GM18508 (cell line): ENCODE results near the gene CCL14.
"Not testable (repeated sequence)": the region's sequence is repeated elsewhere in the genome, so short reads cannot be mapped to it uniquely, and the experiment has no call there.

Experiments used
- ATAC-seq: cut with Tn5 transposase; IDR thresholded peaks from one replicate; pipeline ENCODE4 v1.9.1; 2021; ENCODE audit warnings: moderate number of reproducible peaks; ENCODE audit not compliant: insufficient read depth, unreplicated experiment

CCL14 gene

DNA sequence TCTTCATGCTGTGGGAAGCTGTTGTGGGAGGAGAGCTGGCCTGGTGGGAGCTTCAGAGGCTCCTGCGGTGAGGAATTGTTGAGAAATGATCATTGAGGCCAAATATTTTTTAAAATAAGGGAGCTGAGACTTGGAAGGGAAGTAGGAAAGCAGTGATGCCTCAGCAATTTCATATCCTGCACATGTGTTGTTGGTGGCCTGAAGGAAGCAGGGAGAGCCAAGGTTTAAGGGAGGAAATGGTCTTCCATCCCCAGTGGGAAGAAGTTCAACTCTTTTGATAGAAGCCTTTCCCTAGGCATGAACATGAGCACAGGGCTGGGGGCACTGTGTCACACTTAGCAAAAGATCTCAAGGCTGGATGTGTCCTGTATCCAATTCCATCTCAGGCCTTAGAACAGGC, at the start of gene CCL14:
Gene CCL14, minus strand, starts transcription at position 87 of the 400 bp plus-strand sequence. Its CDS starts 80 bp downstream, at position 7.
- no peak for ATAC-seq

DNA sequence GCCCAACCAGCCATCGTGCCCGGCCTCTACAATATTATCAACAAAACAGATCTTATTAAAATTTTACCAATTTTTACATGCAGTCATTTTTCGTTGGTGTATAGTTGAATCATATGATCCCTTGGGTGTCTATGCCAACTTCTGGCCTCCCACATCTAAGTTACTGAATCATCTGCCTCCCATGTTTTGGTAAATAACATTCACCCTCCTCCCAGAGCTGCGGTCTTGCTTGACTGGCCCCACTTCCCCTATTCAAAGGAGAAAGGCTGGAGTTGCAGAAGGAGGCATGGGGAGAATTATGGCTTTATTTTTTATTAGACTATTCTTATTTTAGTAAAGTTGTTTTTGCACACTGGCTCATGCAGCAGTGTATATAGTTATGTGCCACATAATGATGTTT, 49.7 kb upstream of the CCL14 start:
- ATAC-seq = no peak

DNA sequence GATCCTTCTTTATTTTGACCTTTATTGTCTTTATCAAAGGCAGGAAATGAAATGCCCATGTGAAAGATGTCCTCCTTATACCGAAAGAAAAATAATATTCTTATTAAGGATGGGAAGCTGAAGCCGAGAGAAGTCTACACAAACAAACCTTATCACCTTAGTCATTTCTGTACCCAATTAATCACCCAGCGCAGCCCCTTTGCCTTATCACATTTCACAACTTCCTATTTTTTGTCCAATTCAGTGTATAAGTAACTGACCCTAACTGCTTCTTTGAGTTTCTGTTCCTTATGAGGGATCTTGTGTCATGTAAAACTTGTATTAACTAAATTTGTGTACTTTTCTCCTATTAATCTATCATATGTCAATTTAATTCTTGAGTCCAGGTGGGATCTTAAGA, 47.6 kb upstream of the CCL14 start:
- no peak for ATAC-seq

DNA sequence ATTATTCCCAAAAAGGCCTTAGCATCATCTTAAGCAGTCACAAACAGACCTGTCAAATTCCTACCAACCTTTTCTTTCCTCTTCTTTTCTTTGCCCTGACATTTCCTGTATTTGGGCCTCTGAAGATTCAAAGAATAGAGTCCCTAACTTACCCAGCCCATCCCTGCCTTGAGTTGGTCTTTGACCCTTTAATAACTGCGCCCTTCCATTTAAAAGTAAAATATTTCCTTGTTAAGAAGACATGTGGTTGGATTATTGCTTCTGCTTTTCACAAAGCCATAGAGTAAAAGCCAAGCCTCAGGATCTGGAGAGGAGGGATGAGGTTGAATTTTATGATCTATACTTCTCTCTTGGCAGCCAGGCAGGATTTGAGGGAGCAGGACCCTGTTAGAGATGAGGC, 44.4 kb upstream of the CCL14 start:
- no peak for ATAC-seq

DNA sequence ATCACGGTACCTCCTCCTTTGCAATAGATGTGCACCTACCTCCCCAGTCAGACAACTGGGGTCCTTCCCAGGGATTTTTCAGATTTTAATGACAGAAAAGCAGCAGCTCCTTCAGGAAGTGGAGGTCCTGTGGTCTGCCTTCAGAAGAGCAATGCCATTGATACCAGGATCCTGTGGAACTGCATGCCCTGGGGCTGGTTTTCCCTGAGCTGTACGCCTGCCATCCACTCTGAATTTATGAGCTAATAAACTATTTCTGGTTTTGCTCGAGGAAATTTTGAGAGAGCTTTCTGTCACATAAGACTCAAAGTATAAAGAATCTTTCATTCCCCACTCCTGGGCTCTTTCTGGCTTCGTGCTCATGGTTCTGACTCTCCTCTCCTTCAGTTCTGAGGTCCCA, 41.2 kb upstream of the CCL14 start:
- ATAC-seq = no peak

DNA sequence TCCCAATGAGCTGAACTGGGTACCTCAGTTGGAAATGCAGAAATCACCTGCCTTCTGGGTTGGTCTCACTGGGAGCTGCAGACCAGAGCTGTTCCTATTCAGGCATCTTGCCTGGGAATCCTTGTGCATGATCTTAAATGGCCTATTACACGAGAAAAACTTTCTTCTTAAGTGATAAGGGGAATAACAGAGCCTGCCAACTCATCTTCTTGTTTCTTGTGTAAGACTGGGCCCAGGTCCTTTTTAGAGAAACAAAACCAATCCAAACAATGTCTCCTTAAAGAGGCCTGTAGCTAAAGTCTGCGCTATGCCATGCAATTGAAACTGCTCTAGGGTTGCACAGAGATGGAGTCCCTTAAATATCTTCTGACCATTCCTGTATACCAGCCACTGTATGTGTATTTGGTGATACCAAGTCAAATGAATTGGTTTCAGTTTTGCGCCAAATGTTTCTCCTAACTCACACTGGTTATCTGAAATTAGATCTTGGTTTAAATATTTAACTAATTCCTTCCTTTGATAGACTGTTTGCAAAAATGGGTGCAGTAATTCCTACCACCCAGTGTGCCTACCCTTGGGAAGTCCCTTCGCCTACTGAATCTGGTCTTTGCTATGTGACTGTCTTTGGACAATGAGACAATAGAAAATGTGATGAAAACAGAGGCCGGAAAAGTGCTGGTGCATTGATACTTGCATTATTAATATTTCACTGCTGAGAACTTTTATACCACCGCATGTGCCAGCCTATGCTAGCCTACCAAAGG, 37.8 kb upstream of the CCL14 start:
- no peak for ATAC-seq

DNA sequence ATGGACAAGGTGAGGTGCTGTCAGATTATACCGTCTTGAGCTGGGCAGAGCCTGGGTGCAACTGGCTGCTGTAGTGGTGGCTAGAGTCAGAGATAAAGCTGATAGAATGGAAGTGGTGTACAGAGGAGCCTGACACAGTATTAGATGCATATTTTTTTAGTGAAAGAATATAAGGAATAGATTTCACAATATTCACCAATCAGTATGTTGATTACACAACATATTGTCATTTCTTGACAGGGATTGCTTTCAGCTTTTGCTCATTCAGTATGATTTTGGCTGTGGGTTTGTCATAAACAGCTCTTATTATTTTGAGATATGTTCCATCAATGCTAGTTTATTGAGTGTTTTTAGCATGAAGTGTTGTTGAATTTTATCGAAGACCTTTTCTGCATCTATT, 32.9 kb upstream of the CCL14 start:
- ATAC-seq = no peak

DNA sequence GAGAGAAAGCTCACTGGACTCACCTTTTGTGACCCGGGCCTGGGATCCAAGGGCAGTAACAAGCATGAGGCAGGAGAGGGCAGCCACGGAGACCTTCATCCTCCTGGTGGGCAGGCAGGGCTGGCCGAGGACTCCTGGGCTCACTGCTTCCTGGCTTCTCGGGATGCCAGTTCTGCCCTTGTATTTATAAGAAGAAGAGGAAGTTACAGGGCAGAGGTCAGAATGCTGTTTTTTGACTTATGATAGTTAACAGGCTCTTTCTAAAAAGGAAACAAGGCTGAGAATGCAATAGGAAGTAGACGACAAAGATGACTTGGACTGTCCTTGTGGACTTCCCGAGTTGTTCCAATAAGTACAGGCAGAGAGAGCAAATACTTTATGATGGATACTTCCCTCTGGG, 31.3 kb upstream of the CCL14 start, which contains the start of gene CCL23:
Gene CCL23, minus strand, starts transcription at position 174 of the 400 bp plus-strand sequence. Its CDS starts 75 bp downstream, at position 99.
- ATAC-seq = no peak

DNA sequence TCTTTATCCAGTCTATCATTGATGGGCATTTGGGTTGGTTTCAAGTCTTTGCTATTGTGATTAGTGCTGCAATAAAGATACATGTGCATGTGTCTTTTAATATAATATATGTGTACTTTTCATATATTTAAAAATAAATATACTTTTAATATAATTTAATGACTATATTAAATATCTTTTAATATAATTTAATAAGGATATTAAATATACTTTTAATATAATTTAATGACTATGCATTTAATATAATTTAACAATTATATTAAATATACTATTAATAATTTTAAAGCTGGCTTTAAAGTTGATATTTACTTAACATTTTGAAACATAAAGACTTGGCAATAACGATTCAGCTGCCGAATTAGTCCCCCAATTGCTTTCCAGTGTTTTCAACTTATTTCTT, 30.0 kb upstream of the CCL14 start:
- ATAC-seq = no peak

DNA sequence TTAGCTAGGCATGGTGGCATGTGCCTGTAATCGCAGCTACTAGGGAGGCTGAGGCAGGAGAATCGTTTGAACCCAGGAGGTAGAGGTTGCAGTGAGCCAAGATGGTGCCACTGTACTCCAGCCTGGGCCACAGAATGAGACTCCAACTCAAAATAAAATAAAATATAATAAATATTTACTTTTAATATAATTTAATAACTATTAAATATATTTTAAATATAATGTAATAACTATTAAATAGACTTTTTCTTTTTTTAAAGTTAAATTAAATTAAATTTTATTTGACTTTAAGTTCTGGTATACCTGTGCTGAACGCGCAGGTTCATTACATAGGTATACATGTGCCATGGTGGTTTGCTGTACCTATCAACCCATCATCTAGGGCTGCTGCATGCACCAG, 29.4 kb upstream of the CCL14 start:
- ATAC-seq = not testable (repeated sequence)

DNA sequence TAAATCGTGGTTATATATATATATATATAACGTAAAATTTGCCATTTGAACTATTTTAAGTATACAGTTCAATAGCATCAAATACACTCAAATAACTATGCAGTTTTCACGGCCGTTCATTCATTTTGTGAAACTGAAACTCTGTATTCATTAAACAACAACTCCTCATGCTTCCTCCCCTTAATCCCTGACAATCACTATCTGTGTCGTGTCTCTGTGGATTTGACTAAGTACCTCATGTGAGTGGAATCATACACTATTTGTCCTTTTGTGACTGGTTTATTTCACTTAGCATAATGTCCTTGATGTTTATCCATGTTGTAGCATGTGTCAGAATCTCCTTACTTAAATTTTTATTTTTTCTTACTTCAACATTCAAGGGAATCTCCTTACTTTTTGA, 28.4 kb upstream of the CCL14 start:
- ATAC-seq = no peak

DNA sequence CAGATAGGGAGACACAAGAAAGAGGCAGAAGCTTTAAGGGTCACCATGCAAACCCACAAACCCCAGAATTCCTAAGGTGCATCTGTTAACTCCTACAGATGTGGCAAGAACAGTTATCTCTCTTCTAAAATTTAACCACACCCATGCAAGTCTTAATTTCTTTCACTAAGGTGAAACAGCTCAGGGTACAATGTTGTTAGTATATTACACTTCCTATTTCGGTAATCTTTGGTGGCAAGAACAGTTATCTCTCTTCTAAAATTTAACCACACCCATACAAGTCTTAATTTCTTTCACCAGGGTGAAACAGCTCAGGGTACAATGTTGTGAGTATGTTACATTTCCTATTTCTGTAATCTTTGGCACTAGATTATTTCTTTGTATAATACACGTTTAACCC, 24.7 kb upstream of the CCL14 start:
- no peak for ATAC-seq

DNA sequence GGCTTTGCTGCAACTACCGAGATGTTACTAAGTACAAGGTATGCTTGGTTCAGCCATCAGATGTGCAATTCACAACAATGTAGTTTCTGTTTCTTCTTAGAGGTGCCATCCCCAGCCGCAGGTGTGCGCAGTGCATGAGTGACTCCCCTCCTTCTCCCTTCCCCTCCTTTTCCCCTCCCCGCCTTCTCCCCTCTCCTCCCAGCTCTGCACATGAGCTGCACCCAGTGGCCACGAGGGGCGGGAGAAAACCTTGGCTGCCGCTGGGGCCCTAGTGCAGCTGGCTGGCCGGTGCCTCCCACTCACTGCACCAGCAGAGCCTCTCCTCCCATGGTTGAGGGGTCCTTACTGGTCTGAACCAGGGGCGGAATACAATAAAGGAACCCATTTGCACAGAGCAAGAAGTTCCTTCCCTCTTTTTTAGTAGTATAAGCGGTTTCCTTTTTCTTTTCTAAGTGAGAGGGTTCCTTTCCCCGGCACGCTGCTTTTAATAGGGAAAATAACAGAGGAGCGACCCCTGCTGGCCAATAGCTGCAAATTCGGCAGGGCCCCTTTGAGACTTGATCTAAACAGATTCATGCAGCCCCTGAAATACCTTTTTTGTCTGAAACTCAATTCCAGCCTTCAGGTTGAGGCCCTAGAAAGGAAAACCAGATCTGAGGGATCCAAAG, 22.6 kb upstream of the CCL14 start:
- ATAC-seq = no peak

DNA sequence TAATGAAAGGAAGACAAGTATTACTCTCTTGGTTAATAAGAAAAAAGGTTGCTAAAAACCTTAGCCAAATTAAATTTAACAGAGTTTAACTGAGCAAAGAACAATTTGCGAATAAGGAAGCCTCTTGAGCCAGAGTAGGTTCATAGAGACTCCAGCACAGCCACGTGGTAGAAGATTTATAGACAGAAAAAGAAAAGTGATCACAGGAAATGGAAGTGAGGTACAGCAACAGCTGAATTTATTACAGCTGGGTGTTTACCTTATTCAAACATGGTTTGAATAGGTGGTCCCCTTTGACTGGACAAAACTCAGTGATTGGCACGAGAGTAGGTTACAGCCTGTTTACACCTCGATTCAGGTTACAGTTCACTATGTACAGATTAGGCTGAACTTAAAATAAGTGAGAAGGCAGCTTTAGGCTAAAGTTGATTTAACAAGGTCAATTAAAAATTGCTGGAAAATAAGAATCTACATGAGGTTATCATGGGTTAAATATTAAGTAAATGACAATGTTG, 18.1 kb upstream of the CCL14 start:
- no peak for ATAC-seq

DNA sequence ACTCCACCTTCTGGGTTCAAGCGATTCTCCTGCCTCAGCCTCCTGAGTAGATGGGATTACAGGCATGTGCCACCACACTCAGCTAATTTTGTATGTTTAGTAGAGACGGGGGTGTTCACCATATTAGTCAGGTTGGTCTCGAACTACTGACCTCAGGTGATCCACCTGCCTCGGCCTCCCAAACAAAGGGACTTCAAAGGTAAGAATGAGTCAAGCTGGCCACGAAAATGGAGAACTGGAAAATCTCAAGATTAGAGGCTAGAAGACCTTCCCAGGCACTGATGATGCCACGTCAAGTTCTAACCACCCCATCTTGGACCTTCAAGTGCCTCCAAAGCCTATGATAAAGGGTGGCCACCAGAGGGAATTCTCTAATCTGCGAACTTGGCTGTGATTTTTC, 16.1 kb upstream of the CCL14 start:
- no peak for ATAC-seq

DNA sequence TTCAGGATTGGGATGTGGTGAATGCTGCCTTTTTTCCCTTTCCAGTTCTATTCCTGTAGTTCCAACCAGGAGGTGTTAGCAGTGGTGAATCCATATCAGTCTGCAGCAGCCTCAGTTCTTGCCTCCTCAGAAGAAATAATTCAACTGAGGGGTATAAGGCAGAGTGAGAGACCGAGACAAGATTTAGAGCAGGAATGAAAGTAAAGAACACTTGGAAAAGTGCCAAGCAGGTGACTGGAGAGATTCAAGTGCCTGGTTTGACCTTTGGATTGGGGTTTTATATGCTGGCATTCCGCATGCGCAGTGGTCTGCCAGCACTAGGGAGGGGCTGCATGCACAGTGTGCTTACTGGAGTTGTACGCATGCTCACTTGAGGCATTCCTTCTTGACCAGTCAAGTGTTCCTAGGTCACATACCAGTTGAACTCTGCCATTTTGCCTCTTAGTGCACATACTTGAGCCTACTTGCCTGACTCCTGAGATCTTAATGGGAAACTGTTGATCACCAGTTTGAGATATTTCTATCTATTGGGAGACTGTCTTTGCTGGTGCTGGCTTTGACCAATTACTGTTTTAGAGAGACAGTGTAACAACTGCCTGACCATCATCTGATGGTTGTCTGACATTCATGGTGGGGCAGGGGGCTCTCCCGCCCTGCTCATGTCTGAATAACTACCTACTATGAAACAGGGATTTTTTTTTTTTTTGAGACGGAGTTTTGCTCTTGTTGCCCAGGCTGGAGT, 15.5 kb upstream of the CCL14 start:
- ATAC-seq = no peak

DNA sequence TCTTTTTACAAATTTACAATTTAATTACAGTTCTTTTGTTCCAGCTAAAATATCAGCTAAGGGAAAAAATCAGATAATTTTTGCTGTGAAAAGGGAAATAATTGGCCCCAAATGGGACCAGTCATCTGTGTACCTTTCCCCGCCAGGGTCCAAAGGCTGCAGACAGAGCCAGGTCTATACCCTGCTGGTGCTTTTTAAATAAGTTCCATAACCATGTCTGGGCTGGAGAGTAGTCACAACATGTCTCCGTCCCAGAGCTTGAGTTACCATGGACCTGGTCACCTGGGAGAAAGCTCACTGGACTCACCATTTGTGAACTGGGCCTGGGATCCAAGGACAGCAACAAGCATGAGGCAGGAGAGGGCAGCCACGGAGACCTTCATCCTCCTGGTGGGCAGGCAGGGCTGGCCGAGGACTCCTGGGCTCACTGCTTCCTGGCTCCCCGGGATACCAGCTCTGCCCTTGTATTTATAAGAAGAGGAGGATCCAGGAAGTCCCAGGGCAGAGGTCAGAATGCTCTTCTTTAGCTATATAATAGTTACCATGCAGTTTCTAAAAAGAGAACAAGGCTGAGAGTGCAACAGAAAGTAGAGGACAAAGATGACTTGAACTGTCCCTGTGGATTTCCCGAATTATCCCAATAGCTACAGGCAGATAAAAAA, 14.7 kb upstream of the CCL14 start, which contains the start of gene CCL15:
Gene CCL15, minus strand, starts transcription at position 444 of the 662 bp plus-strand sequence. Its CDS starts 61 bp downstream, at position 383.
- ATAC-seq = no peak

DNA sequence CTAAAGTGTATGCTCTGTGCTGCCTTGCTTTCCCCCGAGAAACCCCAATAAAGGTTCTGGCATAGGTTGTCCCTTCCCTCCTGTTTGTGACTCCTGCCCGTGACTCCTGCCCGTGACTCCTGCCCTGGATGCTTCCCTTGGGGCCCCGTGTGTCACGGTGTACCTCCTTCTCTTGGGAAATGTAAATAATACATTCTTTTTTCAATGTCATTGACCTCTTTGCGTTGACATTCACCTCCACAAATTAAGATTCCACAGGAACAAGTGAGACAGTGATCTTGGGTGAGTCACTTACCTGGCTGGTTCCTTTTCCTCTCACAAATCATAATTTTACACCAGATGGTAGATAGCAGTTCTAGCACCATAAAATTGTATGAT, 14.2 kb upstream of the CCL14 start:
- no peak for ATAC-seq

DNA sequence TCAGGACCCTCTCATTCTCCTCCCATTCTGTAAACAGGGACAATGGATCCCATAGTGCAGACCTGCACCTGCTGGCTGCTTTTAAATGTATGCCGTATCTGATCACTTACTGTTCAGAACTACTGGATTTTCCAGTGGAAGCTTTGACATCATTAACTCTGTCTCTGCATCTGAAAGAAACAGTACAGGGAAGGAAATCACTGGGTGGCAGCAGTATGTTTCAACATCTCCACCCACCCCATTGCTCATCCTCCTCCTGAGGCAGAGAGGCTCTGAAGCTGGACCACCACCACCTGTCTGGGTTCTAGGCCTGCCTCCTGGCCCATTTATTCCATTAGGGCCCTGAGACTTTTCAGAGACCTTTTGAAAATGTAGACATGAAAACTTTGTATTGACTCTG, 12.2 kb upstream of the CCL14 start:
- ATAC-seq = no peak

DNA sequence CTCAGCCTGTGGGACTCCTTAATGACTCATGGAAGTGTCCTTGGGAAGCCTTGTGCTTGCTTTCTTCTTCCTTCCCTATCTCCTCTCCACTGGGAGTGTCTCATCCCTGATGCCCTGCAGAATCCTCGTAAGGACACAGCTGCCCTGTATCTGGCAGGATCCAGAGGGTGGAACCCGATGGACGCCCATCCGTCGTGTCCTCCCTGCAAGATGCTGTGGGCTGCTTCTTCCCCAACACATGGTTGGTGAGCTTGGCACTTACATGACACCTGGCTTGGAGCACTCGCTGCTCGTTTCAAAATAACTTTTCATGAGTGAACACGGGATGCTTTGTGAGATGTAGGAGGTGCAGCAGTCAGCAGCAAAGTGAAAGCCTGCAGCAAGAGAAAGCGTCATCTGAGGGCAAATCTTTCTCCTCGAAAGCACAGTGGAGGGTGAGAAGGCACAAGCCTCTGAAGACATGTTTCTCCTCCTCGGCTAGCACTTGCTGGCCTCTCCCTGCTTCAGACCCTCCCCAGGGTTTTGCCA, 11.6 kb upstream of the CCL14 start:
- no peak for ATAC-seq
